GM21423 (cell line): ENCODE data around the gene OVAAL.
"Not testable (repeated sequence)": the region's sequence is repeated elsewhere in the genome, so short reads cannot be mapped to it uniquely, and the experiment has no call there.

Experiments used
- ATAC-seq: cut with Tn5 transposase; IDR thresholded peaks from one replicate; pipeline ENCODE4 v1.9.1; 2021; ENCODE audit warnings: mild to moderate bottlenecking, moderate library complexity; ENCODE audit not compliant: unreplicated experiment

Gene OVAAL

DNA sequence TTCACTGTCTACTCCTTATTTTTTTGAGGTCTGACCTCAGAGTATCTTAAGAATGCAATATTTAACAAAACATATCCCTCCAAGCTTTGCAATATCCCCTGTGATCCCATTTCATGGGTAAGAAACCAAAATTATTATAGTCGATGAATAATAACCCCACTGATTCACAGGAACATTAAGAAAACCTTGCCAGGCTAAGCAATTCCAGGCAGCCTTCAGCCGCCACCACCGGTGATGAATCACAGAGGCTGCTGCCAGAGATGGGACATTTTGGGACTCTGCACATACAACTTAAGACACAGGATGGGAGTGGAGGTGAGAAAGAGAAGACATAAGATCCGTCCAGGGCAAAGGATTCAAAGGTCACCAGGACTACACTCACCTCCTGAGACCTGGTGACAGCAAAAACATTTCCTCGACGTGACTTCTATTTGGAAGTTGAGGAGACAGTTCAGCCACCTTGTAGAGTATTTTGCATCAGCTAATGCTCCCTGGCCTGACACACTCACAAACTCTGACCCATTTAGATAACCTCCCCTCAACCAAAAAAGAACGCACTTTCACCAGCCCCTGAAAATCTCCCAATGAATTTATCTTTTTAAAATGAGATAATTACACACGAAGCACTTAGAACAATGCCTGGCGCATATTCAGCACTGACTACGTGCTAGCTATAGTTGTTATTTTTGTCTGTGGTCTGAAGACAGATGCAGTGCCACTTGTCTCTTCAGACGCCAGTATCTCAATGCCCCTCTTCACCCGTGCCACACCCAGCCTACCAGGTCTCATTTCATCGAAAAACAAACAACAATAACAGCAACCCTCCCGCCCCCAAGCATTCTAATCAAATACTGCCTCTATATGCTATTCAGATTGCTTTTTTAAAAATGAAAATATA, 17.8 kb upstream of the OVAAL start:
- ATAC-seq: no peak

- ATAC-seq: no peak
These were observed 16.5 kb upstream of the OVAAL start for GRCh38 chr1:180542113-180542837.

- no peak for ATAC-seq
These were observed 16.0 kb upstream of the OVAAL start for GRCh38 chr1:180542838-180543145.

GRCh38 chr1:180544050-180544449, 14.7 kb upstream of the OVAAL start:
- no peak for ATAC-seq

DNA sequence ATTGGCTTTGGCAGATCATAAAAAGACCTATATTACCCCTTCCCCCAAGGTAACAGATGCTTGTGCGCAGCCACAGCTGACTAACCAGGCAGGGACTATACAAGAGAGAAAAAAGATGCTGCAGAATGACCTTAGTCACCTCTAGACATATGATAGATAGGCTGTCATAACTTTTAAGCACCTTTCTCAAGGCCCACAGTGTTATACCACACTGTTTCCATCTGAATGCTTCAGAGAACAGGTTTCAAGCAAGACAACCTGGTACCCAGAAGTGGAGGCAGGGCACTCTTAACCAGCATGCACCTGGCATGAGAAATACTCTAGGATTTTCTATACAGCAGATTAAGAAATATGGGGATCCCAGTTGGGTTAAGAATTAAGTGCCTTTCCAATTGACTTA, 12.8 kb upstream of the OVAAL start:
- ATAC-seq: no peak

GRCh38 chr1:180548686-180549317, 10.0 kb upstream of the OVAAL start:
- ATAC-seq: no peak

GRCh38 chr1:180549770-180550169, 9.0 kb upstream of the OVAAL start:
- not testable (repeated sequence) for ATAC-seq

DNA sequence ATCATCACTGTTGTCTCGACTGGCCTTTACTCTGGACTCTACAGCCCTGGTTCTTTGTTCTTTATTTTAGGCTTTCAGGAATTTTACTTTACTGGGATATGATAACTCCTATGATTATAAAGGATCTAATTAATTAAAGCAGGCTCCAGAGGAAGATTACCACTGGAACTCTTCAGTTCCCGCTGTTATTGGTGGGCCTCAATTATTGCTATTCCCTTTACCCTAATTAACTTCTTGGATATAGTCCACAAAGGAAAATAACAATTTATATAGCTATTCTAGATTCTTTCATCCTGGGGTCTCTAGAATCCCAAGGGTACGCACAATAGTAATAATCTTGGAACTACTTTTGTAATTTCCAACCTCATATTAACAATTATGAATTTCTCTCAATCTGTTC, 8.5 kb upstream of the OVAAL start:
- no peak for ATAC-seq

DNA sequence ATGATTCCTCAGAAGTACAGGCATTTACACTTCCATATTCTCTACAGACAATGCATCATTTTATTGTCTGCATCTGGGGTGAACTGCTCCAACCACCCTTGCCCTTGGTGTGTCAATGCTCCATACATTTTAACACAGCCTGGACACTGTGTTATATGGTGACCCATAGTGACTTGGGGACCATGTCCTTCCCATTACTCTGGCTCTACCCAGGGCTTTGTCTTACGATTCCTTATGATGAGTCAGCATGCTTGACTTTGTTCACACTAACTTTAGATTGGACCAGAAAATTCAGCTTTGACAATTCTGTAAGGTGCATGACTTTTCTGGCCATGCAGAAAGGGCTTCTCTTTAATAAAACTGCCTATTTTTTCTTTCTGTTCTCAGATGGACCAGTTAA, 6.8 kb upstream of the OVAAL start:
- ATAC-seq: no peak

DNA sequence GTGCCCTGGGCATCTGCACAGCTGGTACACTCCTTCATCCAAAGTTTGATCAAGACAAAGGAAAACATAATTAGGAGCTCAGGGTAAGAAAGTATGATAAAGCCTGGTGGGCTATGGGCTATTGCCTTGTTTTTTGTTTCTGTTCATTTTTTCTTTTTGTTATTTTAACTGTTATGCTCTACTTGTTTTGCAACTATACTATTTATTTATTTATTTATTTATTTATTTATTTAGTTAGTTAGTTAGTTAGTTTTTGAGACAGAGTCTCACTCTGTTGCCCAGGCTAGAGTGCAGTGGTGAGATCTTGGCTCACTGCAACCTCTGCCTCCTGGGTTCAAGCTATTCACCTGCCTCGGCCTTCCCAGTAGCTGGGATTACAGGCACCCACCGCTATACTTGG, 5.7 kb upstream of the OVAAL start:
- ATAC-seq: not testable (repeated sequence)

DNA sequence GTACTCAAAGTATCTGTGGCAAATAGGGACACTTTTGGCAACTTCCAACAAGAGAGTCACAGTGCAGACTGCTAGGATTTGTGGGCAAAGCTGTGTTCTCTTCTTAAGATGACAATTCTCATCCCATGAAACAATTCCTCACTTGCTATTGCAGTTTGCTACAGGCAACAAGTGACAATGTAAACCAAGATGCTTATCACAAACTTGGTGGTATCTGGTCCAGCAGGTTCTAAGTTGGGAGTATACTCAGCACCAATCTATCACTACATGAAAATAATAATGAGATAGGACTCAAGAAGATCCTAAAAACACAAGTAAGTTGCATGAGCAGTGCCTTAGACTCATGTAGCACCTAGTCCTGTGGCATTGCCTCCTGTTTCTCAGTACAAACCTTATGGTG, 3.4 kb upstream of the OVAAL start:
- no peak for ATAC-seq

- ATAC-seq: no peak
These were observed 1.6 kb downstream of the OVAAL start for GRCh38 chr1:180560200-180560867.

DNA sequence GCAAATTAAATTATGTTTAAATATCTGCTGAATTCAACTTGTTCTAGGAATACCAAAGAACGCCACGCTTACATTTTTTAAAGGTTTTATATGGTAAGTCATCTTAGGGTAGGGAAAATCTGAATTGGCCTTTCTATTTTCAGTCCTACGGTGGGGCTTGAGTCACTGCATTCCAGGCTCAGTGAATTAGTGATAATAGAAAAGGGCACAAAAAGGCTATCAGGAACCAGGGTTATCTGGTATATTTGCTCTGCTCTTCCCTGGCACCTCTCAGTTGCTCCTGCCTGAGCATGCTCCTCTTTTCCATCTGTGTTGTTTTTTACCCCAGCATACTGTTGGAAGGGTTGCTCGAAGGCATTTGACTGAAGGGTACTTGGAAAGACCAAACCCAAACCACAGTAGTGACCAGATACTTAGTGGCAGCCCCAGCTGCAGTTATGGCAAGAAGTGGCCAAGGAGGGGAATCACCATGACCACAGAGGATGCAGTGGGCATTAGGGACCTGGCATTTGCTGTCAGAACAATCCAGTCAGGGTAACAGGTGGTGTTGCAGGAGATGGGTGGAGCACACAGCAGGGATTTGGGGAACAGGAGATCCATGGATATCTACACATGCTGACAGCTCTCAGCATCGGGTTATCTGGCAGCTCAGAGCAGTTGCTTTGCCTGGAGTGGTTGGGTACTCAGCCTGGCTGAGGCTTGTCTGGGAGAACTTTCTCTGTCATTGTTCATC, 2.3 kb downstream of the OVAAL start:
- no peak for ATAC-seq

GRCh38 chr1:180562640-180563025, 3.9 kb downstream of the OVAAL start:
- no peak for ATAC-seq

- ATAC-seq: no peak
These were observed 4.5 kb downstream of the OVAAL start for GRCh38 chr1:180563026-180563827.

DNA sequence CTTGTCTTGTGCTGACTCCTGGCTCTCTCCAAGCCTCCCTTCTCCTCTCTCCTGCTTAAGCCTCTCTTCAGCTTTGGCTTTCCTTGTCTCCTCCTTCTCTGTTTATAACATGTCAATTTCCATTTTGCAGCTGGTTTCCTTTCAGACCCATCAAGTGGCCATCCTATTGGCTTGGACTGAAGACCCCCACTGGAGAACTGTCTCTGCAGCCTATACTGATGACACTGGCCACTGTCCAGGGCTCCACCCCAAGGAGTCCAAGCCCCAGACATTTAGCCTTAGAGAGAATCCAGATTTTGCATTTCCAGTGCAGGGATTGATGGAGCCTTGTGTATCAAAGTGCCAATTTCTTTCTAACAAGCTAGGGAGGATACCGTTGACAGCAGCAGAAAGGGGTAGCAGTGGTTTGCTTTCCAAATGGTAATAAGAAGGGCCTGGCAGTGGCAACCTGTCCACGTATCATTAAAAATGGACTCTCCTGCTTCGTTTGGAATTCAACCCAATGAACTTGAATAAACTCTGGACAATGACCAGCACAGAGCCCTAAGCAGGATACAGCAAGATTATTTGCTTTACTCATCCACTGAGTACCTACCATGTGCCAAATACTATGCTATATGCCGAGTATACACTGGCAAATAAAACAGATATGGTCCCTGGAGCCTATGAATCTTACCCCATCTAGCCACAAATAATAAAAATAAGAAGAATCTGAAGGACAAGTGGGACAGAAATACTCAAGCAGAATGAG, 6.5 kb downstream of the OVAAL start:
- no peak for ATAC-seq

- no peak for ATAC-seq
These were observed 7.3 kb downstream of the OVAAL start for GRCh38 chr1:180566026-180566425.

DNA sequence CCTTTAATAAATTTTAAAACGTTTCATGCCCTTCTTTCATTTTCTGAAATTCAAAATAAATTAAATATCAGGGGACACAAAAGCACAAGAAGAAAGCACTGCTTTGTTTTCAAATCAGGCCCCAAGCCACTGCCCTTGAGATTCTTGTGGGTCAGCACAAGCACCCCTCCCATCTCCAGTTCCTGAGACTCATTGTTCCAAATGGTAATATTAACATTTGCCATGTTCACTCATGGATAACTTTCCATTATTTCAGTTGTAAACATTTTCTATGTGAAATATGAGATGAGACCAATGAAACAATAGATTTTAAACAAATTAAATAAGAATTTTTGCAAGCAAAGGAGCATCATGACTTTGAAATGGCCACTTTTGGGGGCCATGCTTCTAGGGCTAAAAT, 7.7 kb downstream of the OVAAL start:
- no peak for ATAC-seq

- no peak for ATAC-seq
These were observed 8.9 kb downstream of the OVAAL start for GRCh38 chr1:180567654-180568053.
